ENCODE data around the gene CDK13.

Gene CDK13

DNA sequence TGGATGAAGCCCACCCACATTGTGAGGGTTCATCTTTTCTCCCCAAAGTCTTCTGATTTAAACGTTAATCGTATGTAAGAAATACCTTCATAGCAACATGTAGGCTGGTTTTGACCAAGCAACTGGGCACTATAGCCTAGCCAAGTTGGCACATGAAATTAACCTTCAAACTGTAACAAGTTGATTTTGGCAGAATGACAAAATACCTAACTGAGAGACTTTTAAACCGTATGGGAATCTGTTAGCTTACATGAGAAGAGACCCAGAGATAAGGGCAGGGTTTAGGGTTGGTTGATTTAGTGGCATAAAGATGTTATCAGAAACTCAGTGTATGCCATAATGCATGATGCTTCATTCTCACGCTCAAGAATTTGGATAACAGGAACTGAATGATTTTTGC lies 69.5 kb downstream of the CDK13 start:
- H4K91ac ChIP-seq (ENCODE audit: low read length): no peak overlapping the region
- no peak overlapping the region for H2BK5ac ChIP-seq (ENCODE audit: low read depth, low read length, poor library complexity, severe bottlenecking)
- H3K4me2 ChIP-seq (ENCODE audit: low read length, poor library complexity, severe bottlenecking): no peak overlapping the region
- H2BK12ac ChIP-seq (ENCODE audit: low read length in 2 of 2): no peak overlapping the region
- no peak overlapping the region for H3K4ac ChIP-seq (ENCODE audit: low read depth in 1 of 2, low read length in 2 of 2)
- H4K8ac ChIP-seq (ENCODE audit: low read length): no peak overlapping the region
- H3K18ac ChIP-seq (ENCODE audit: low read depth in 1 of 2, low read length in 2 of 2): no peak overlapping the region
- H2BK120ac ChIP-seq (ENCODE audit: low read depth, low read length): no peak overlapping the region
- no peak for DNase-seq
- no peak overlapping the region for H2BK15ac ChIP-seq (ENCODE audit: low read depth, poor library complexity, severe bottlenecking)
- peaks cover 0 to 34% of the 10 kb centered on the region in 2 experiments for H3K36me3 ChIP-seq (ENCODE audit: control insufficient read depth in 1 of 2, insufficient read depth in 2 of 2, low read depth in 1 of 2, low read length in 2 of 2)
- H3K23ac ChIP-seq (ENCODE audit: low read length in 2 of 2): no peak overlapping the region
- H2AFZ ChIP-seq (ENCODE audit: low read depth, low read length): no peak overlapping the region
- H3K27ac ChIP-seq (ENCODE audit: low read length, poor library complexity, severe bottlenecking): no peak overlapping the region
- H3K27me3 ChIP-seq (ENCODE audit: control insufficient read depth in 1 of 2, insufficient read depth in 1 of 2, low read length in 2 of 2): no peaks in the 10 kb centered on the region
- H3K9ac ChIP-seq (ENCODE audit: low read length): no peak overlapping the region
- H3K4me3 ChIP-seq (ENCODE audit: insufficient read depth in 1 of 2, low read depth in 1 of 2, low read length in 2 of 2): no peak overlapping the region
- peaks cover 13% of the 10 kb centered on the region for H3K79me1 ChIP-seq (replicated peaks; ENCODE audit: low read length, poor library complexity, severe bottlenecking)
- H3K9me3 ChIP-seq (ENCODE audit: control insufficient read depth, low read length): no peaks in the 10 kb centered on the region
- no peak overlapping the region for H2AK5ac ChIP-seq (ENCODE audit: low read length, severe bottlenecking)
- 90% methylated on average over 4 of the region's 4 CpGs for WGBS
- no peak overlapping the region for H3K14ac ChIP-seq (ENCODE audit: low read length in 2 of 2)
- no peaks in the 10 kb centered on the region for H3K4me1 ChIP-seq (ENCODE audit: control insufficient read depth, insufficient read depth, low read depth, low read length)

DNA sequence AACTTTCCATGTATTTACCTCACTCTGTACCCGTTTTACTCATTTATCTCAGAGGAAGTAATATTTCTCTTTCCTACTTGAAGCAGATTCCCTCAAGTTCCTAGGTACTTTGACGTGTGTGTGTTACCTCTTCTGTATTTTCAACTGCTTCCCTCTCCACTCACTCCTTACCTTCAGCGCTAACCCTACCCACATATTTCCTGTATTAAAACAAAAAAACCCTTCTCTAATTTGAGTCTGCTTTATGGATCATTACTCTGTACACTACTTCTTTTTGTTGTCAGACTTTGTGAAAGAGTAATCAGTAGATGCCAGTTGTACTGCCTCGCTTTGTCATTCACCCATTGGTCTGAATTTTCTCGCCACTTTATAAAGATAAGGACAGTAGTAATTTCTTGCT lies 74.0 kb downstream of the CDK13 start:
- Histone ChIP-seq H3K4me2 (ENCODE audit: low read length, poor library complexity, severe bottlenecking) (no peak overlapping the region), H3K4me1 (ENCODE audit: control insufficient read depth, insufficient read depth, low read depth, low read length) (no peaks in the 10 kb centered on the region), H3K18ac (ENCODE audit: low read depth in 1 of 2, low read length in 2 of 2) (no peak overlapping the region), H3K36me3 (ENCODE audit: control insufficient read depth in 1 of 2, insufficient read depth in 2 of 2, low read depth in 1 of 2, low read length in 2 of 2) (peaks cover 3 to 31% of the 10 kb centered on the region in 2 experiments), H2AK5ac (ENCODE audit: low read length, severe bottlenecking) (no peak overlapping the region), H3K9me3 (ENCODE audit: control insufficient read depth, low read length) (no peaks in the 10 kb centered on the region), H4K91ac (ENCODE audit: low read length) (no peak overlapping the region), H4K8ac (ENCODE audit: low read length) (no peak overlapping the region), H2BK5ac (ENCODE audit: low read depth, low read length, poor library complexity, severe bottlenecking) (no peak overlapping the region), H3K14ac (ENCODE audit: low read length in 2 of 2) (no peak overlapping the region), H2AFZ (ENCODE audit: low read depth, low read length) (no peak overlapping the region), H2BK15ac (ENCODE audit: low read depth, poor library complexity, severe bottlenecking) (no peak overlapping the region), H3K27ac (ENCODE audit: low read length, poor library complexity, severe bottlenecking) (no peak overlapping the region), H3K4ac (ENCODE audit: low read depth in 1 of 2, low read length in 2 of 2) (no peak overlapping the region), H2BK120ac (ENCODE audit: low read depth, low read length) (no peak overlapping the region), H2BK12ac (ENCODE audit: low read length in 2 of 2) (no peak overlapping the region), H3K27me3 (ENCODE audit: control insufficient read depth in 1 of 2, insufficient read depth in 1 of 2, low read length in 2 of 2) (no peaks in the 10 kb centered on the region), H3K9ac (ENCODE audit: low read length) (no peak overlapping the region), H3K4me3 (ENCODE audit: insufficient read depth in 1 of 2, low read depth in 1 of 2, low read length in 2 of 2) (no peak overlapping the region), H3K23ac (ENCODE audit: low read length in 2 of 2) (no peak overlapping the region), H3K79me1 (replicated peaks; ENCODE audit: low read length, poor library complexity, severe bottlenecking) (peaks cover 14% of the 10 kb centered on the region)
- WGBS: 91% methylated on average over 4 of the region's 5 CpGs
- DNase-seq: no peak

DNA sequence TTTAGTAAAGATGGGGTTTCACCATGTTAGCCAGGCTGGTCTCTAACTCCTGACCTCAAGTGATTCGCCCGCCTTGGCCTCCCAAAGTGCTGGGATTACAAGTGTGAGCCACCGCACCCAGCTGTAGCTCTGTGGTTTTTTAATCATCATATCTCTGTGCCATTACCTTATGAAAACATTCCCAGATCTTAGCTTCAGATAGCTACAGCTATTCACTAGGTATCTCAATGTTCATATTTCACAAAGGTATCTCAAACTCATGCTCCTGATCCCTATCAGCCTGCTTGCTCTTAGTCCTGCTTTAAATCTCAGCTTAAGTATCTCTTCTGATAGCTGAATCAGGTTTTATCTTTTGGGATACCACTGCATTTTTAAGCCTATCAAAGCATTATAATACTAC lies 74.8 kb downstream of the CDK13 start:
- no peak overlapping the region for H3K4ac ChIP-seq (ENCODE audit: low read depth in 1 of 2, low read length in 2 of 2)
- no peak overlapping the region for H2BK120ac ChIP-seq (ENCODE audit: low read depth, low read length)
- H2AK5ac ChIP-seq (ENCODE audit: low read length, severe bottlenecking): no peak overlapping the region
- peaks cover 6 to 26% of the 10 kb centered on the region in 2 experiments for H3K36me3 ChIP-seq (ENCODE audit: control insufficient read depth in 1 of 2, insufficient read depth in 2 of 2, low read depth in 1 of 2, low read length in 2 of 2)
- H2BK12ac ChIP-seq (ENCODE audit: low read length in 2 of 2): no peak overlapping the region
- H3K18ac ChIP-seq (ENCODE audit: low read depth in 1 of 2, low read length in 2 of 2): no peak overlapping the region
- H4K91ac ChIP-seq (ENCODE audit: low read length): no peak overlapping the region
- no peak overlapping the region for H3K4me2 ChIP-seq (ENCODE audit: low read length, poor library complexity, severe bottlenecking)
- no peak overlapping the region for H3K4me3 ChIP-seq (ENCODE audit: insufficient read depth in 1 of 2, low read depth in 1 of 2, low read length in 2 of 2)
- no peak overlapping the region for H2BK5ac ChIP-seq (ENCODE audit: low read depth, low read length, poor library complexity, severe bottlenecking)
- H3K79me1 ChIP-seq (replicated peaks; ENCODE audit: low read length, poor library complexity, severe bottlenecking): peaks cover 15% of the 10 kb centered on the region
- H2BK15ac ChIP-seq (ENCODE audit: low read depth, poor library complexity, severe bottlenecking): no peak overlapping the region
- H3K9me3 ChIP-seq (ENCODE audit: control insufficient read depth, low read length): no peaks in the 10 kb centered on the region
- no peak for DNase-seq
- no peaks in the 10 kb centered on the region for H3K4me1 ChIP-seq (ENCODE audit: control insufficient read depth, insufficient read depth, low read depth, low read length)
- H3K9ac ChIP-seq (ENCODE audit: low read length): no peak overlapping the region
- H4K8ac ChIP-seq (ENCODE audit: low read length): no peak overlapping the region
- 94% methylated on average over 3 of the region's 3 CpGs for WGBS
- H2AFZ ChIP-seq (ENCODE audit: low read depth, low read length): no peak overlapping the region
- no peaks in the 10 kb centered on the region for H3K27me3 ChIP-seq (ENCODE audit: control insufficient read depth in 1 of 2, insufficient read depth in 1 of 2, low read length in 2 of 2)
- H3K27ac ChIP-seq (ENCODE audit: low read length, poor library complexity, severe bottlenecking): no peak overlapping the region
- H3K14ac ChIP-seq (ENCODE audit: low read length in 2 of 2): no peak overlapping the region
- H3K23ac ChIP-seq (ENCODE audit: low read length in 2 of 2): no peak overlapping the region

DNA sequence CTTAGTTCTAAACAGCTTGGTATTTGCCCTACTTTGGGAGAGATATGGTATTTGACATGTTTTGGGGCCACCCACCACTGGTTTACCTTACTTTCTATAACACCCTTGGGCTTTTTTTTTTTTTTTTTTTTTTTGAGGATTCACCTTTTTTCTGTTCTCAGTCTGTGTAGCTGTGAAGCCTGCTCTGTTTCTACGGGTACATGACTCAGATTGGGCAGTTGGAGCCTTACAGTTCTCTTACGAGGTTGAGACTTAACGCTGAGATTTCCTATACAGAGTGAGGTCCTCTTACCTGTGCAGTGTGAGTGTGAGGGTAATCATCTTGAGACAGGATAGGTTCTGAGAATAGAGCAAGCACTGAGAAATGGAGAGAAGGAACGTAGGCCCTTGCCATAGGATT lies 77.5 kb downstream of the CDK13 start:
- H2BK120ac ChIP-seq (ENCODE audit: low read depth, low read length): no peak overlapping the region
- no peak overlapping the region for H2BK15ac ChIP-seq (ENCODE audit: low read depth, poor library complexity, severe bottlenecking)
- H2AFZ ChIP-seq (ENCODE audit: low read depth, low read length): no peak overlapping the region
- no peaks in the 10 kb centered on the region for H3K9me3 ChIP-seq (ENCODE audit: control insufficient read depth, low read length)
- H3K36me3 ChIP-seq (ENCODE audit: control insufficient read depth in 1 of 2, insufficient read depth in 2 of 2, low read depth in 1 of 2, low read length in 2 of 2): peaks cover 14 to 30% of the 10 kb centered on the region in 2 experiments
- no peak overlapping the region for H2BK12ac ChIP-seq (ENCODE audit: low read length in 2 of 2)
- H4K91ac ChIP-seq (ENCODE audit: low read length): no peak overlapping the region
- H3K9ac ChIP-seq (ENCODE audit: low read length): no peak overlapping the region
- H4K8ac ChIP-seq (ENCODE audit: low read length): no peak overlapping the region
- H2BK5ac ChIP-seq (ENCODE audit: low read depth, low read length, poor library complexity, severe bottlenecking): no peak overlapping the region
- no peak overlapping the region for H3K14ac ChIP-seq (ENCODE audit: low read length in 2 of 2)
- H3K79me1 ChIP-seq (replicated peaks; ENCODE audit: low read length, poor library complexity, severe bottlenecking): peaks cover 17% of the 10 kb centered on the region
- no peaks in the 10 kb centered on the region for H3K27me3 ChIP-seq (ENCODE audit: control insufficient read depth in 1 of 2, insufficient read depth in 1 of 2, low read length in 2 of 2)
- DNase-seq: no peak
- WGBS: 97% methylated on average over 4 of the region's 4 CpGs
- no peak overlapping the region for H3K23ac ChIP-seq (ENCODE audit: low read length in 2 of 2)
- H3K4ac ChIP-seq (ENCODE audit: low read depth in 1 of 2, low read length in 2 of 2): no peak overlapping the region
- no peak overlapping the region for H3K4me2 ChIP-seq (ENCODE audit: low read length, poor library complexity, severe bottlenecking)
- H2AK5ac ChIP-seq (ENCODE audit: low read length, severe bottlenecking): no peak overlapping the region
- H3K4me3 ChIP-seq (ENCODE audit: insufficient read depth in 1 of 2, low read depth in 1 of 2, low read length in 2 of 2): no peak overlapping the region
- no peak overlapping the region for H3K27ac ChIP-seq (ENCODE audit: low read length, poor library complexity, severe bottlenecking)
- no peak overlapping the region for H3K18ac ChIP-seq (ENCODE audit: low read depth in 1 of 2, low read length in 2 of 2)
- H3K4me1 ChIP-seq (ENCODE audit: control insufficient read depth, insufficient read depth, low read depth, low read length): no peaks in the 10 kb centered on the region

Data from mesenchymal stem cell (in vitro differentiated cells and primary cell).